ENCODE results near the gene MYOZ2. TPM values are rescaled to one million over a fixed set of nuclear protein-coding genes. Genes with fewer than 3 reads are reported as not detected.
A peak's percentile ranks its signal among the peaks of the same experiment; 100 is the strongest.

Gene MYOZ2
- total and polyA plus RNA-seq, 2 of the 13 experiments (the other 11 are each of a cell fraction or from before 2014, with no cell fraction given): 0.03 TPM; not detected in 1

DNA sequence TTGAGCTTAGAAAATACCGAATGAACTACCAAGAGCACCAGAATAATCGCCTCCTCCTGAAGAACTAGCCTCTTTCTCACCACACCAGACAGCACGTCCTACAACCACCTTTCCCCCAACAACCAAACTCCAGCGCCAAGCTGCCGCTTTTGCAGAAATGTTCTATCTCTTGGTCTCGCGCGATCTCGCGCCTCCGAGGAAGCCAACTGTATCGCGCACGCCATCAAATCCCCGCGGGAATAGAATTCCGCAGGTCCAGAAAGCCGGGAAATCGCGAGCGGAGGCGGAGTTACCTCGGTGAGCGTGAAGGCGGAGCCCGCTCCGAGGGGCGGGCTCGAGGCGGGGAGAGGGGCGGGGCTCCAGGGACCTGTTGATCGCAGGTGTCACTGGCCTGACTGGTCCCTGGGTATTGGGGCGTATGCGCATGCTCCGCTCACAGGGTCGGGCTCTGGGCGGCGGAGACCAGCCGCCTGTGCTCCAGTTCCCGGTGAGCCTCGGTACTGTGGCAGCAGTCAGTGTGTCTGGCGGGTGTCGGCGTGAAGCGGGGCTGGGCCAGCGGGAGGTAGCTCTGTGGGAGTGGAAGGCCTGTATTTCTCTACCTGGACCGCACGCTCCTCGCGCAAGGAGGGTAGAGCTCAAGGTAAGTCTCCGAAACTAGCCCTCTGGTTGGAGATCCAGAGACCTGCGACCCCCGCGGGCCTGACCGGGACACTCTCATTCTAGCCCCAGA is 76.8 kb downstream of the MYOZ2 start, which contains the start of gene USP53 (continued):
- TF ChIP-seq, protein P1, sequence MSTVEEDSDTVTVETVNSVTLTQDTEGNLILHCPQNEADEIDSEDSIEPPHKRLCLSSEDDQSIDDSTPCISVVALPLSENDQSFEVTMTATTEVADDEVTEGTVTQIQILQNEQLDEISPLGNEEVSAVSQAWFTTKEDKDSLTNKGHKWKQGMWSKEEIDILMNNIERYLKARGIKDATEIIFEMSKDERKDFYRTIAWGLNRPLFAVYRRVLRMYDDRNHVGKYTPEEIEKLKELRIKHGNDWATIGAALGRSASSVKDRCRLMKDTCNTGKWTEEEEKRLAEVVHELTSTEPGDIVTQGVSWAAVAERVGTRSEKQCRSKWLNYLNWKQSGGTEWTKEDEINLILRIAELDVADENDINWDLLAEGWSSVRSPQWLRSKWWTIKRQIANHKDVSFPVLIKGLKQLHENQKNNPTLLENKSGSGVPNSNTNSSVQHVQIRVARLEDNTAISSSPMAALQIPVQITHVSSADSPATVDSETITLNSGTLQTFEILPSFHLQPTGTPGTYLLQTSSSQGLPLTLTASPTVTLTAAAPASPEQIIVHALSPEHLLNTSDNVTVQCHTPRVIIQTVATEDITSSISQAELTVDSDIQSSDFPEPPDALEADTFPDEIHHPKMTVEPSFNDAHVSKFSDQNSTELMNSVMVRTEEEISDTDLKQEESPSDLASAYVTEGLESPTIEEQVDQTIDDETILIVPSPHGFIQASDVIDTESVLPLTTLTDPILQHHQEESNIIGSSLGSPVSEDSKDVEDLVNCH (CRISPR knock-in tag; IDR thresholded peaks at IDR 0.05): peak; percentile 86; the same call in 1 of the 2 replicates
- TF ChIP-seq MIER2 (CRISPR knock-in tag; IDR thresholded peaks at IDR 0.05) (no peak), HMGA1 (CRISPR knock-in tag; conservative IDR thresholded peaks at IDR 0.05) (no peak), ZBTB37 (CRISPR knock-in tag; IDR thresholded peaks at IDR 0.05) (no peak), HOXA3 (CRISPR knock-in tag; IDR thresholded peaks at IDR 0.05) (peak; percentile 60), TARDBP (CRISPR knock-in tag; IDR thresholded peaks at IDR 0.05) (peak; percentile 44; the same call in 1 of the 2 replicates), MYC (CRISPR knock-in tag; IDR thresholded peaks at IDR 0.05; ENCODE audit: borderline replicate concordance) (peak; percentile 71; the same call in 1 of the 2 replicates), CERS6 (CRISPR knock-in tag; IDR thresholded peaks at IDR 0.05) (no peak), ESRRA (CRISPR knock-in tag; IDR thresholded peaks at IDR 0.05; ENCODE audit: low read depth) (no peak), SMC3 (IDR thresholded peaks at IDR 0.05; ENCODE audit: low read length) (no peak), ZNF772 (CRISPR knock-in tag; IDR thresholded peaks at IDR 0.05) (peak; percentile 65; the same call in 1 of the 2 replicates), ZNF367 (CRISPR knock-in tag; IDR thresholded peaks at IDR 0.05; ENCODE audit: borderline replicate concordance) (no peak), MBNL3 (CRISPR knock-in tag; conservative IDR thresholded peaks at IDR 0.05) (no peak), SNRNP70 (IDR thresholded peaks at IDR 0.05; ENCODE audit: low read depth, low read length) (no peak), ATM (IDR thresholded peaks at IDR 0.05; ENCODE audit: borderline replicate concordance) (no peak), ZNF766 (CRISPR knock-in tag; IDR thresholded peaks at IDR 0.05; ENCODE audit: borderline replicate concordance) (0 out of 2 replicates have a peak, but pooled peaks have one; percentile 13), NFYC (CRISPR knock-in tag; IDR thresholded peaks at IDR 0.05) (no peak), ATF1 (CRISPR knock-in tag; IDR thresholded peaks at IDR 0.05) (no peak), ZNF737 (CRISPR knock-in tag; IDR thresholded peaks at IDR 0.05; ENCODE audit: borderline replicate concordance) (no peak), IRX3 (CRISPR knock-in tag; IDR thresholded peaks at IDR 0.05; ENCODE audit: borderline replicate concordance, low read depth) (no peak), SMYD3 (CRISPR knock-in tag; IDR thresholded peaks at IDR 0.05) (no peak), KLF13 (CRISPR knock-in tag; IDR thresholded peaks at IDR 0.05) (no peak), RAD21 (CRISPR knock-in tag; IDR thresholded peaks at IDR 0.05) (peak; percentile 44; the same call in 1 of the 2 replicates)
- TF ChIP-seq, protein P2, sequence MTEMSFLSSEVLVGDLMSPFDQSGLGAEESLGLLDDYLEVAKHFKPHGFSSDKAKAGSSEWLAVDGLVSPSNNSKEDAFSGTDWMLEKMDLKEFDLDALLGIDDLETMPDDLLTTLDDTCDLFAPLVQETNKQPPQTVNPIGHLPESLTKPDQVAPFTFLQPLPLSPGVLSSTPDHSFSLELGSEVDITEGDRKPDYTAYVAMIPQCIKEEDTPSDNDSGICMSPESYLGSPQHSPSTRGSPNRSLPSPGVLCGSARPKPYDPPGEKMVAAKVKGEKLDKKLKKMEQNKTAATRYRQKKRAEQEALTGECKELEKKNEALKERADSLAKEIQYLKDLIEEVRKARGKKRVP (CRISPR knock-in tag; IDR thresholded peaks at IDR 0.05): peak in 1 of 2 experiments; percentile 19; a peak in 2 of 4 replicates
- TF ChIP-seq, protein P3, sequence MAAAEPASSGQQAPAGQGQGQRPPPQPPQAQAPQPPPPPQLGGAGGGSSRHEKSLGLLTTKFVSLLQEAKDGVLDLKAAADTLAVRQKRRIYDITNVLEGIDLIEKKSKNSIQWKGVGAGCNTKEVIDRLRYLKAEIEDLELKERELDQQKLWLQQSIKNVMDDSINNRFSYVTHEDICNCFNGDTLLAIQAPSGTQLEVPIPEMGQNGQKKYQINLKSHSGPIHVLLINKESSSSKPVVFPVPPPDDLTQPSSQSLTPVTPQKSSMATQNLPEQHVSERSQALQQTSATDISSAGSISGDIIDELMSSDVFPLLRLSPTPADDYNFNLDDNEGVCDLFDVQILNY (CRISPR knock-in tag; conservative IDR thresholded peaks at IDR 0.05): no peak; the same call in 1 of the 2 replicates

Data from HepG2 (cell line).